NT2/D1 (cell line): Measurements from ENCODE around the gene PTGR1.

Experiments
- SUZ12 ChIP-seq: IDR thresholded peaks from 2 replicates; pipeline ENCODE4 v1.6.1; 2011; ENCODE audit not compliant: insufficient read length, insufficient read depth; ENCODE audit errors: extremely low read depth
- YY1 ChIP-seq: IDR thresholded peaks from 2 replicates; pipeline ENCODE4 v1.6.1; 2011; ENCODE audit not compliant: insufficient read length, insufficient read depth
- ZNF274 ChIP-seq: IDR thresholded peaks from 2 replicates; pipeline ENCODE4 v1.6.1; 2011; ENCODE audit warnings: mild to moderate bottlenecking, low read depth, low read length

GRCh38 chr9:111516061-111516465 lies 83.4 kb downstream of the PTGR1 start:
- TF ChIP-seq SUZ12 (no peak), ZNF274 (no peak), YY1 (no peak)
